Measurements from ENCODE around the gene PNPLA1.
A peak's percentile ranks its signal among the peaks of the same experiment; 100 is the strongest.

The PNPLA1 gene, protein sequence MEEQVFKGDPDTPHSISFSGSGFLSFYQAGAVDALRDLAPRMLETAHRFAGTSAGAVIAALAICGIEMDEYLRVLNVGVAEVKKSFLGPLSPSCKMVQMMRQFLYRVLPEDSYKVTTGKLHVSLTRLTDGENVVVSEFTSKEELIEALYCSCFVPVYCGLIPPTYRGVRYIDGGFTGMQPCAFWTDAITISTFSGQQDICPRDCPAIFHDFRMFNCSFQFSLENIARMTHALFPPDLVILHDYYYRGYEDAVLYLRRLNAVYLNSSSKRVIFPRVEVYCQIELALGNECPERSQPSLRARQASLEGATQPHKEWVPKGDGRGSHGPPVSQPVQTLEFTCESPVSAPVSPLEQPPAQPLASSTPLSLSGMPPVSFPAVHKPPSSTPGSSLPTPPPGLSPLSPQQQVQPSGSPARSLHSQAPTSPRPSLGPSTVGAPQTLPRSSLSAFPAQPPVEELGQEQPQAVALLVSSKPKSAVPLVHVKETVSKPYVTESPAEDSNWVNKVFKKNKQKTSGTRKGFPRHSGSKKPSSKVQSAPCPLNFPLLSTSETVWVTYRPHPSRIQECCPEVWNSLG

DNA sequence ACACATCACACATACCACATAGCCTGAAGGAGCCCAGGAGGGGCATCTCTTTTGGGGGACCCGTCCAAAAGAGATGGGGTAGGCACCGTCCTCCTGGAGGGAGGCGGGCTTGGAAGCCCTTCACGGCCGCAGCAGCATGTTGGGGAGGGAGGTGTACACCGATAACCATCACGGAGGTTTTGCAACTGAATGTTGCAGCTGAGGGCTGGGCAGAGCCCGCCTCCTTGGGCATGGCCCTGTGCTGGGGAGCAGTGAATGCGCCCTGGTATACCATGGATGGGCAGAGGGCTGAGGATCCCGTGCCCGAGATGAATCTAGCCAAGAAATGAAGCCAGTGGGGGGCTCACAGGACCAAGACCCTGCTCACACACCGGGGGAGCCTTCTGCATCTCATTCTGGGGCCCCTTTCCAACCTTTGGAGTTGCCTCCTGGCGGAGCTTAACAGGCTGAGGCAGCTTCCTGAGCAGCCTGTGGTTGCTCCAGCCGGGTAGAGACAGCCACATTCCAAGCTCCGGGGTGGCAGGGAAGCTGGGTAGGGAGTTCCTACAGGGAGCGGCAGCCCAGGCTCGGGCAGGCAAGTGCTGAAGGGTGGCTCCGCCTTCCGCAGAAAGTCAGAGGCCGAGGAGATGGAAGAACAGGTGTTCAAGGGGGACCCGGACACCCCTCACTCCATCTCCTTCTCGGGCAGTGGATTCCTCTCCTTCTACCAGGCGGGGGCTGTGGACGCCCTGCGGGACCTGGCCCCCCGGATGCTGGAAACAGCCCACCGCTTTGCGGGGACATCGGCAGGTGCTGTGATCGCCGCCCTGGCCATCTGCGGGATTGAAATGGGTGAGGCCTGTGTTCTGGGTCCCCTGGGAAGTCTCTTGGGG is at the start of gene PNPLA1:
Gene PNPLA1 (plus strand): TSS at position 227 of the 872 bp plus-strand sequence. CDS start 400 bp downstream, at position 627.
- no peak for DNase-seq

DNA sequence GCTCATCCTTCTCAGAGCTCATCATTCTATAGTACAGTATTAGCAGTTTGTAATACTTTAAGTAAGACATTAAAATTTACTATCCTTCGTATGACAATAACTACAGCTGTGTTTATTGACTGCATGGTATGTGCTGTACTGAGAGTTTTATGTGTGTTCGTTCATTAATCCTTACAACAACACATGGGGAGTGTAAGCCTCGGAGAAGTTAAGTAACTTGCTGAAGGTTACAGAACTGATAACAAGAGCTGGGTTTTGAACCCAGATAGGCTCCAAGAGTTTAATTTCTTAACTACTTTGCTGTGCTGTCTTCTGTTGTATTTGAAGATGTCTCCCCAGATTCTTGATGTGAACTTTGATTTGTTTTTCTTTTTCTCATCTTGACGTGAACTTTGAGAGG is 49.6 kb upstream of the PNPLA1 start:
- no peak for DNase-seq

DNA sequence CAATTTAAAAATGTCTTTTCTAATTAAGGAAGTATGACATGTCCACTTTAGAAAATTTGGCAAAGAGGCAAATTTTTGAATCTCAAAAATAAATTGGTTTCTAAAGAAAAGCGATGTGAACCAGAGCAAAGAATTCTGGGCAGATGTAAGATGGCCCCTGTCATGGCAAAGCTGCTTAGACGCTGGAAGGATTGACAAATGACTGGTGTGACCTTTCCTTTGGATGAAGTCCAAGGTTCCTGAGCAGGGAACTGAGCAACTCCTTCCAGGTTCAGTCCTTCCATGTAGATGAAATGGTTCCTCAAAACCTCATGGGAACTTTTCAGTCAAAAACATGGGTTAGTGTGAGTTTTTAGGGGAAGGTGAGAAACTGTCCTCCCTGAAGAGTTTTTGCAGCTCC is 48.2 kb upstream of the PNPLA1 start:
- DNase-seq = no peak

DNA sequence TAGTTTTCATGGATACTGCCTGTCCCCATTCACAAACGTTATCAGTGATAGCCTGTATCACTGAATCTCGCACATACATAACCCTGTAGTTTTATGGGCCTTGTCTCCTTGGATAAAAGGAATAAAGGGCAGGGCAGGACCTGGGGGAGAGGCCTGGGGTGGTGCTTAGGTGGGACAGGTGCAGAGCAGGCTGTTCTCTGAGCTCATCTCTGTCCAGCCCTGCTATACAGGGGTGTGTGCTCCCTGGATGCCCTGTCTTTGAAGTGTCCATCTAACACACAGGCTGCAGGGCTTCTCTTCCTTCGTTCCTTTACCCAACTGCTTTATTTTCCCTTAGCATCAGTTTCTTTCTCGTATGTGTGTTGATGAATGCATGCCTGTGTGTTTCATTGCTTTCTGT is 46.9 kb upstream of the PNPLA1 start:
- no peak for DNase-seq

DNA sequence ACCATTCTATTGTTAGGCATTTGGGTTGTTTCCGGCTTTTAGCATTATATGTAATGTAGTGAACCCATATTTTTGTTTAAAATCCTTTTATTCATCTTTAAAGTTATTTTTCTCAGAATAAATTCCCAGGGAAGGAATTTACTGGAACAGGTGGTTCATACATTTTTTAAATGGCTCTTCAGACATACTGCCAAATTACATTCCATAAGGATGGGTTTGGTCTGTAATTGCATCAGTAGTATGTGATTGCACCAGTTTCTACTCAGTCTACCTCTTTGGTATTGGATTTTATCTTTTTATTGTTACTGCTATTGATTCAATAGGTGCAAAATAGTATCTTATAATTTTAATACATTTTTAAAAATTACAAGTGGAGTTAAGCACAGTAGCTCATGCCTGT is 46.2 kb upstream of the PNPLA1 start:
- DNase-seq = no peak

DNA sequence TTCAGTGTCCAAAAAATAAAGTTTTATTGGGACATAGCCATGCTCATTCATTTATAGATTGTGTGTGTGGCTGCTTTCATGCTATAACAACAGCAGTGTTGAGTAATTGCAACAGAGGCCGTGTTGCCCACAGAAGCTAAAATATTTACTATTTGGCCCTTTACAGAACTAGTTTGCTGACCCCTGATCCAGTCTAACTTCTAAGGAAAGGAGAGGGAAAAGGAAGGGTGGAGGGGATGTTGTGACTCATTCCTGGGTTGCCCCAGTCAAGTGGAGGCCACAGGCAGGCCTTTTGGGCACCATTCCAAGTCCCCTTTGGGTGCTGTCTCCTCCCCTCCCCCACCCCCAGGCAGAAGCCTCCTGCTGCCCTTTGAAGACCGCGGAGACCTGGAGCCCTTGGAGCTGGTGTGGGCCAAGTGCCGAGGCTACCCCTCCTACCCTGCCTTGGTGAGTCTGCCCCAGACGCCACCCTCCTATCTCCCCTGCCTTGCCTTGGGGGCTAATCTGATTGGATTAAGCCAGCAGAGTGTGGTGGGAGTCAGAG is 44.9 kb upstream of the PNPLA1 start:
- DNase-seq = peak; percentile 16

DNA sequence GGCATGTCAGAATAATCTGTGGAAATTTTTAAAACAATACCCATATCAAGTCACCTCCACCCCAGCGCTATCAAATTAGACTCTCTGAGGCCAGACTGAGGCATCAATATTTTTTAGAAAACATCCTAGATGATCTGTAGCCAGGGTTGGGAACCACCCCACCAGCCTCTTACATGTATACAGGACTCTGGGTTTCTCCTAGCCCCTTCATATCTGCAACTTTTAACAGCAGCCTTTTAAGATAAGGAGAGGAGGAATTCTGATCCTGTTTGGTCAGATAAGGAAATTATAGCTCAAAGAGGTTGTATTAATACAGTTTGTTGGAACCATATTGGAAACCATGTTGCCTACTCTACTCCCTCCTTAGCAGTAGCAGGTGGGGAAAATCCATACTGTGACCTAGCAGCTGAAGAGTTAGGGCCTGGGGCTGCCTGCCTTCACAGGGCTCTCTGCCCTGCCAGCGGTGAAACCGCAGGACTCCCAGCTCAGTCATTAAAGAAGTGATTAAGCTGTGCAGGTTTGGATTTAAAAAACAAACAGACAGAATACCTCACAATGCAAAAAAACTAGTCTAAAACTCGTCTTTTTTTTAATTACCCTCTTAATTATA is 43.3 kb upstream of the PNPLA1 start:
- no peak for DNase-seq

DNA sequence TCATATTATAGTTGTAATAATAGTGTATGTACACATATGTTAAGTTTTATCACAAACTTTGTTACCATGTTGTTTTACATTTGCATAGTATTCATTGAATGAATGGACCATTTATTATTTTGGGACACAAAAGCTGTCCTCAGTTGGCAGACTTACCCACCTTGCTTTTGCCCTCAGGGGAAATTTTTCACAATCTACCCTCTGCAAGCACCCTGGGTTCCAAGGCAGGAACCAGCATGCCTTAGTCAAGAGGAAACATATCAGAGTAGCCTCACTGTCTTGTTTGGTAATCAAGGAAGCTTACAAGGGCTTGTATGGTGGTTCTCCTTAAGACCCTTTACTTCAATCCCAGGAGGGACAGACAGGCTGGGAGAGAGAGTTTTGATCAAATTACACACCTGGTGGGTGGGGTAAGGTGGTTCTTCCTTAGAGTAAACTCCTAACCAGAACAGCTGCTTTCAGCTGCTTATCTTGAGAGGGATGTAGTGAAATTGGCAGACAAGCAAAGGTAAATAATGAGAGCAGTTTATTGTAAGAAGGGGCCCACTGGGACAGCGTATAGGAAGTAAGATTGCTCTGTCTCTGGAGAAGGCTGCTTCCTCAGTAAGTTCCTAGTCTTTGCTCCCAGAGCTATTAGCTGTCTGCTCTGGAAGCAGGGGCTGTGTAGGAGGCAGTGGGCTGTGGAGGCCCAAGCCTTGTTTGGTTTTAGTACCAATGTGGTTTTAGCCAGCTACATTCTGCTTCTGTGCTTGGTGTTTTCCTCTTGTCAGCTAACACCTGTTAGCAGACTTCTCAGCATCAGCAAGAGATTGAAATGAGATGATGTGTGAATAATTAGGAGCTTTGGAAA is 42.3 kb upstream of the PNPLA1 start:
- DNase-seq = no peak

DNA sequence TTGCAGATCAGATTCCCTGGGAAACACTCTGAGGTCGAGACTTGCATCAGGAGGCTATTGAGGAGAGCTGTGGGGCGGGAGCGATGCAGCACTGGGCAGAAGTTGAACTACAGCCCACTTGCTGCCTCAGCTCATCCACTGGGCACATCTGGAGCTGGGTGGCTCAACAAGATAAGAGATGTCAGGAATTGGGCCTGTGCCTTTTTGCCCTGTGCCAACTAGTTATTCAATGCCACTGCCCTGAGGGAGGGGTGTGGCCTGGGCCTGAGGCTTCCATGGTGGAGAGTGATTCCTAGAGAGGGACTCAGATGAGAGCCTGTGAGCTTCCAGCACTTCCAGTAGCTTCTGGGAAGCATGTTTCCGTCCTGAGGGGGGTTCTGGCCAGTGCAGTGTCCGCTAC is 40.6 kb upstream of the PNPLA1 start:
- no peak for DNase-seq

DNA sequence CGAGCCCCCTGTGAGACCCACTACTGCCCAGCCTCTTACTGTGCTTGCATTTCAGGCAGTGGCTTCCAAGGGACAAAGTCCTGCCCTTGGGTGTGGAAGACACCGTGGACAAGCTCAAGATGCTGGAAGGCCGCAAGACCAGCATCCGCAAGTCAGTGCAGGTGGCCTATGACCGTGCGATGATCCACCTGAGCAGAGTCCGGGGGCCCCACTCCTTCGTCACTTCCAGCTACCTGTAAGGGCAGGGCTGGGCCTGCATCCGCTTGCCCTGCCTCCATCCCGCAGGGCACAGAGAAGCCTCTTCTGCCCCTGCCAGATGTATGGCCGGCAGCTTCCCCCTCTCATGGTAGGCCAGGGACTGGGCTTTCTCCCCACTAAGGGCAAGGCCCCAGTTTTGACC is 39.5 kb upstream of the PNPLA1 start:
- DNase-seq = no peak

DNA sequence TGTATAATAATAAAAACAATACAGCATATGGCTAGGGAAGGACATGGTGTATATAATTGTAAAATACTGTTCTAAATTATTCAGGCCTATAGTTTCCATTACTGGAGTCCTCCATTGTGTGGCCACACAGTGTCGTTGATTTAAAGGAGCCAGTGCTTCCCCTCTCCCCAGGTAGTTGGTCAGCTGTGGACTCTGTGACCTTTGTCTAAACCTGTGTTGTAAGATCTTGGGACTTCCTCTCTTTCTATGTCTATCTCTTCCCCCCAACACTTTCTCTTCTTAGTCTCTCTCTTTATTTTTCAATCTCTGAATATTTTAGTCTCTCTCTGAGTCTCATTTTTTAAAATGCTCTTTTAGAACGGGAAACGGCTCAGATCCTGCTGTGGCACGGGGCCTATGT is 37.7 kb upstream of the PNPLA1 start:
- DNase-seq = no peak

DNA sequence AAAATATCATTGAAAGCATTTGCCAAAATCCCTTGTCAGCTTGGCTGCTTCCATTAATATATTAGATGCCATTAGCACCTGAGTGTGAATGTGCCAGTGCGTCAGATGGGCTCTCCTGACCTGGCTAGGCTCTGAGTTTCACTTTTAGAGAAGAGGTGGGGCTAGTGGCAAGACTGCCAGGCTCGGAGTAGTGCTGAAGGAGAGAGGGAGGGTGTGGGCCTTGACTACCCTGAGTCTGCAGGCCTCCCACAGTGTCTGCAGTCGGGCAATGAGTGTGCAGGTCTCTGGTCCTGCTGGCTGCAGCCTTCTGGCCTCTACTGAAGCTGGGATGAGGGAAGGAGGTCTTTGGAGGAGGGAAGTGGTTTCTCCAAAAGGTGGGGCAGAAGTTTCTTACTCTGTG is 34.6 kb upstream of the PNPLA1 start:
- no peak for DNase-seq

DNA sequence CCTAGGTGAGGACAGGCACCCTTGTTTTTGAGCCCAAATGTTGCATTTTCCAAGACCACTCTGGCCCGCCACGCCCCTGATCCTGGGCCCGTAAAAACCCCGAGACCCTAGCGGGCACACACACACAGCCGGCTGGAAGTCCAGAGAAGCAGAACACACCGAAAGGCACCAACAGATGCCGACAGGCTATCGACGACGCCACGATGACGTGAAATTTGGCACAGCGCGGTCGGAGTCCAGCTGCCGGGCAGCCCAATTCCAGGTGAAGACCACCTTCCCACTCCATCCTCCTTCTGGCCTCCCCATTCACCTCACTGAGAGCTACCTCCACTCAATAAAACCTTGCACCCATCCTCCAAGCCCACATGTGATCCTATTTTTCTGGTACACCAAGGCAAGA is 34.0 kb upstream of the PNPLA1 start:
- no peak for DNase-seq

DNA sequence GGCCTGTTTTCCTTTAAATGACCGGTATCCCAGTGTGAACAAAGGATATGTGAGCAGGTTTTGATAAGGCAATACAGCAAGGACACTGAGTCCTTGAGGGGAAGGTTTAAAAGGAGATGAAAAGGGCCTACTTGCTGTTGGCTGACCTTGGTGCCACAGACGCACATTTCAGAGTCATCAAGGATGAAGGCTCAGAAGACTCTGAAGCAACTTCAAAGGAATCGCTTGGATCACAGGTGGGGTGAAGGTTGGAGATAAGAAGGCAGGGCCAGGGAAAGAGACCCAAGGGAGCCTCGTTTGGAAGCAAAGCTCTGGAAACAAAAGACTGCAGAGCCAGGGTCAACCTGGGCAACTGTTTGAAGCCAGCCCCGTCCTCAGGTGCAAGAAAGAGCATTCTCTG is 30.1 kb upstream of the PNPLA1 start:
- no peak for DNase-seq

DNA sequence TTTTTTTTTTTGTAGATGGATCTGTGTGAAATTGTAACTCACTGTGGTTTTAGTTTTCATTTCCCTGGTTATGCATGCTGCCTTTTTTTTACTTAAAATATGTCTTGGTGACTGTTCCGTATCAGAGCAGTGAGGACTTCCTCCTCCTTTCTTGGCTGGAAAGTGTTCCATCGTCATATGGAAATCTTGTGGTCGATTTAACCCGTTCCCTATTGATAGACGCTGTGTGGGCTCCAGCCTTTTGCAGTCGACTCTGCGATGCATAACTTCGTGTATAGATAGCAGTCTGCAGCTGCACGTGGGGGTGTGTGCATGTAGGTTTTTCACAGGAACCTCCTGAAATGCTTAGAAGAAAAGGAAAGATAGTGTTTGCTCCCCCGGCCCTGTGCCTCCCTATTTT is 28.1 kb upstream of the PNPLA1 start:
- DNase-seq = no peak

DNA sequence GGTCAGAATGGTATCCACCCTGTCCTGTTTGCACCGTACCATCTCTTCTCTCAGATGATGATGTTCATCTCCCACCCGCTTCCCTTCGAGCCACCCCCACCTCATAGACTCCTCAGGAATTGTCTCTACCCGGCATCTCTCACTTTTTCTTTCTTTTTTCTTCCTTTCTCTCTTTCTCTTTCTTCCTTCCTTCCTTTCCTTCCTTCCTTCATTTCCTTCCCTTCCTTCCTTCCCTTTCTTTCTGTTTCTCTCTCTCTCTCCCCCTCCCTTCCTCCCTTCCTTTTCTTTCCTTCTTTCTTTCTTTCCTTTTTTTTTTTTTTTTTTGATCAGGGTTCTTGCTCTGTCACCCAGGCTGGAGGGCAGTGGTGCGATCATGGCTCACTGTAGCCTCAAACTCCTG is 27.7 kb upstream of the PNPLA1 start:
- DNase-seq = no peak

DNA sequence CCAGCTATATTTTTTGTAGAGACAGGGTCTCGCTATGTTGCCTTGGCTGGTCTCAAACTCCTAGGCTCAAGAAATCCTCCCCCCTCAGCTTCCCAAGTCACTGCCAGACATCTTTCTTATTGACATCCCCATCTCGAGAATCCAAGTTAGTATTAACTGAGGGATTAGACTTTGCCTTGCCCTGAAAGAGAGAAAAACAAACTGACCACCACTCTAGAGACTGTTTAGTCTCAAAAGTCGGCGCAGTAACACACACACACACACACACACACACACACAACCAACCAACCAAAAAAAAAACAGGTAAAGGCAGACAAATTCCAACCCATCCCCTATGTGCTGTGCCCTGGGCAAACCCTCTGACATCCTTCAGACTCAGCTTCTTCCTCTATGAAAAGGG is 27.2 kb upstream of the PNPLA1 start:
- no peak for DNase-seq

DNA sequence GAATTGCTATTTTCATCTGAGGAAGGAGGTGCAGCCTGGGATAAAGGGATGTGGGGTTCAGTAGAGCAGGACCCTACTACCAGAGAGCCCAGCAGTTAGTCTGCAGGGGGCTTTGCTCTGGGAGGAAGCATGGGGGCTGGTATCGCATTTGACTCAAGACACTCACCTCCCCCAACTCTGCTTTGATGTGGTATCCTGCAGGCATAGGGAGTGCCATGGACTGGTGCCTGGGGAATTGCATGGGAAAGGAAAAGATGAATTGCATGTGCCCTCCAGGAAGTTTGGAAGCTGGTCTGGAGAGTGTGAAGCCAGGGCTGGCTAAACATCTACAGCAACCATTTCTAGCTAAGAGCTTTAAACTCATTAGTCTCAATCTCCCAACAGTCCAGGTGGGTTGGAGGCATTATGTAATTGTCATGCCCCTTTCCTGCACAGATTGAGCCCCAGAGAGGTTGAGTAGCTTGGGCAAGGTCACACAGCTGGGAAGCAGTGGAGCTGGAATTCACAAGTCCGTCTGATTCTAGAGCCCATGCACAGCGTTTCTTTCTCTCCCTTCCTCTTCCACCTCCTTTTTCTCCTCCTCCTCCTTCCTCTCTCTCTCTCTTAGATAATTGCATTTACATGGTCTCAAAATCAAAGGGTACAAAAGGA is 26.2 kb upstream of the PNPLA1 start:
- no peak for DNase-seq

DNA sequence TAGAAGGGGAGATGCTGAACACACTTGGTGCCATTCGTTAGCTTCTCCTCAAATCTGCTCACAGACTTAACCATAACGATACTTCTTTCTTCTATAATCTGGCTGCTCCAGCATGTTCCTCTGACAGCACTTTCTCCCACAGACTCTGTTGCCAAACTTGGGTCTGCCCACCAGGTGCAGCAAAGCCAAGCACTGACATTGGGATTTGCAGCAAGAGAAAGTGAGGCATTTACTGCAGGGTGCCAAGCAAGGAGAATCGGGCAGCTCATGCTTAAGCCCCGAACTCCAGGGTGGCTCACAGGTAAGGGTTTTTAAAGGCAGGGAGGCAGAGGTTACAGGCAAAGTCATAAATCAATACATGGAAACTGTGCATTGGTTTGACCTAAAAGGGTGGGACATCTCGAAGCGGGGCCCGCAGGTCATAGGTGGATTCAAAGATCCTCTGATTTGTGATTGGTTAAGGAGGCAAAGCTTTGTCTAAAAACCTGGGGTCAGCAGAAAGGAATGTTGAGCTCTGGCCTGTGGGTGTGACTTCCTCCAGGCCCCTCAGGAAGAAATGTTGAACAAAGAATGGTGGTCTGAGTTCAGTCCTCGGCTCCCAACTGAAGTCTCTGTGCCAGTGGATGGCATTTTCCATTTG is 25.1 kb upstream of the PNPLA1 start:
- DNase-seq = peak; percentile 52

DNA sequence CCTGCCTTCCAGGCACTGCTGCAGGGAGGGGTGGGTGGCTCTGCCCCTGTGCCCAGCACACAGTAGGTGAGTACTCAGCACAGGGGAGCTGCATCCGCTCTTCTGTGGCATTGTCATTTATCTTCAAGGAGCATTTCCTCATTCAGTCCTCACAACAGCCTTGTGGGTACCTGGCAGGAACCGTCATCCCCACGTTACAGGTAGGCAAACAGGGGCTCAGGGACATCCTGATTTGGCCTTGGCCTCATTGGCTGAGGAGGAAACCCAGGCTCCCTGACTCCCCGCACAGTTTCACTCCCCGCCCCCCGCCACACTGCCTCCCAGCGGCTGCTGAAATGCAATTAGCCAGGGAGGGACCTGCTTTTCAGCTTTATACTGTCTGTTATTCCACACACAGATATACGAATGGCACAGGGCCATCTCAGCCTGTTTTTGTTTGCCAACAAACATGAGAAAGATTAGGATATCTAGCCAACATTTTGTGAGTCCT is 24.2 kb upstream of the PNPLA1 start:
- no peak for DNase-seq
